Measurements from ENCODE around the gene CLEC2D.
"Not testable (repeated sequence)": the region's sequence is repeated elsewhere in the genome, so short reads cannot be mapped to it uniquely, and the experiment has no call there.

Gene CLEC2D

DNA sequence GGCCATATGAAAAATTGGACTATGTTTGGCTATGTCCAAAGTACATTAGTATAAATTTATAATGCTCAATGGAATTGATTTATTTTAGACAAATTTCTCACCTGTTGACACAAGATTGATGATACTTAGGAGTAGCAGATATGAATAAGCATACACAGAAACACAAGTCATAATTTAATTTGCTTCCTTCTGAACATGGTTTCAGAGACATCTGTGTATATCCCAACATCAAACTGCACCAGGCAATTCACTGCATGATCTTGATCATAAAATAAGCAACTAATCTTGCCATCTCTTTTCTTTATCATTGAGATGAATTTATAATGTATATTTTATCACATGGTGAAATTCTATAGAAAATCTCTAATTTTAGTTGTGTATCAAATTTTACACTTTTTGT, 59.6 kb downstream of the CLEC2D start:
- DNase-seq (ENCODE audit: low read depth in 2 of 2): no peak

GRCh38 chr12:9730011-9730410, 60.5 kb downstream of the CLEC2D start:
- no peak for DNase-seq (ENCODE audit: low read depth in 2 of 2)

- DNase-seq (ENCODE audit: low read depth in 2 of 2): no peak
Measured at GRCh38 chr12:9730591-9730990, 61.1 kb downstream of the CLEC2D start.

DNA sequence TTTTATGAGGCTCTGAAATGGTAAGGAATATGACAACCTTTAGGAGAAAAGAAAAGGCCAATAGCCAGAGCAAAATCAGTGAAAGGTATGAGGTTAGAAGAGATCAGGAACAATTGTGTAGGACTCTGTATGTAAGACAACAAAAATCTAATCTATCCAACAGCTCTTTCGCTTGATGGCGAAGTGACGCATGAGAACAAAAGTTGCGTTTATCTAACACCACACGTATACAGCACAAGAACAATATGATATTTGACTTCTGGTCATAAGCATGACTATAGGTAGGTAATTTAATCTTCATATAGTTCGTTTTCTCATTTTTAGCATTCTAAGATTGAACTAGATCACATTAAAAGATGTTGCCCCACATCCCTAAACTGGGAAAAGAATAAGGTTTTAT, 61.9 kb downstream of the CLEC2D start:
- DNase-seq (ENCODE audit: low read depth in 2 of 2): no peak

DNA sequence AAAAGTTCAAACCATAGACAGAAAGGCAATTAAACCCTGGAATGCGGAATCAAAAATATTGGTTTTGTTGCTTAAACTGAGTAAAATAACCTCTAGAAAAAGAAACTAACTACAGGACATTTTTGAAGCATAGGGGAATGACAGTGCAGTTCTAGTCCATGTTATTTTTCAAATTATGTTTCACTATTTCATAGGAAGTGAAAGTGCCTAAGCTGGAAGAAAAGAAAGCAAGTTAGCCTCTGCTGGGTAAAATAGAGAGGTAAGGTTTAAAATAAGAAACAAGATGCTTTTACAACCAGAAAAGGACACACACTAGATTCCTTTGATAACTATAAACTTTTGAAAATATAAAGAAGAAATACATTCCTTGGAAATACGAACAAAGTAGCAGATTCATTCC, 62.3 kb downstream of the CLEC2D start:
- no peak for DNase-seq (ENCODE audit: low read depth in 2 of 2)

- no peak for DNase-seq (ENCODE audit: low read depth in 2 of 2)
Measured at GRCh38 chr12:9732921-9733461, 63.5 kb downstream of the CLEC2D start, which contains the start of gene CLECL1. Gene CLECL1, minus strand, starts transcription at chr12:9733097.

GRCh38 chr12:9735601-9736000, 66.1 kb downstream of the CLEC2D start:
- DNase-seq (ENCODE audit: low read depth in 2 of 2): no peak

DNA sequence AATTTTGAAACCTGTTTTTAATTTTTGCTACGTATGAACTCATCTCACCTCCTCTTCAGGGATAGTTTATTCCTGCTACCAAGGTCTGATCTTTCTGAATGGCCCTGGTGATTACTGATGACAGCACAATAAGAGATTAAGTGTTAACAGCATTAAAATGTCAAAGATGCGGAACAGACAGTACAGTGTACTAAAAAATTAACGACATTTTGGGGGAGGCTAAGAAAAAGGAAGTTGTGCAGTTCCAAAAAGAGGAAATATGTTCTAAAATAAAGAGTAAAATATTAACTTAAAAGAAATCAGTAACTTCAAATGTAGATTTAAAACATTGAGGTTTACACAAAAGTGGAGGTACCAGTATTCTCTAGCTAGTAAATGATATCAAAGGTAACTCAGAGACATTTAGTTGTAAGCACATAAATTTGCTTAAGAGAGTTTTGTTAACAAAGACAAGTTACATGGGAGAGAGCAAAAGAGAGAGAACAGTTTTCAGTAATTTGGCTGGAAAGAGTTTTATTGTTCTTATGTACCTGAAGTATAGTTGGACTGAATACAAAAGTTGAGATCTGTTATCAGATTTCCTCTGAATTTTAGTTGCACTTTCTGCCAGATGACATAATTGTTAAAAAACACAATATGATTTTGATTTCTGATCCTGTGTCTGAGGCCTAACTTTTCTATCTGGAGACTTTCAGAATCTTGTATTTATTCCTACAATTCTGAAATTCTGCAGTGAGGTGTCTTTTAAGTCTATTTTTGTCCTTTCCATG, 67.6 kb downstream of the CLEC2D start:
- DNase-seq (ENCODE audit: low read depth in 2 of 2): no peak

- not testable (repeated sequence) for DNase-seq (ENCODE audit: low read depth in 2 of 2)
Measured at GRCh38 chr12:9738905-9739304, 69.4 kb downstream of the CLEC2D start.

- DNase-seq (ENCODE audit: low read depth in 2 of 2): not testable (repeated sequence)
Measured at GRCh38 chr12:9739404-9740105, 70.0 kb downstream of the CLEC2D start.

DNA sequence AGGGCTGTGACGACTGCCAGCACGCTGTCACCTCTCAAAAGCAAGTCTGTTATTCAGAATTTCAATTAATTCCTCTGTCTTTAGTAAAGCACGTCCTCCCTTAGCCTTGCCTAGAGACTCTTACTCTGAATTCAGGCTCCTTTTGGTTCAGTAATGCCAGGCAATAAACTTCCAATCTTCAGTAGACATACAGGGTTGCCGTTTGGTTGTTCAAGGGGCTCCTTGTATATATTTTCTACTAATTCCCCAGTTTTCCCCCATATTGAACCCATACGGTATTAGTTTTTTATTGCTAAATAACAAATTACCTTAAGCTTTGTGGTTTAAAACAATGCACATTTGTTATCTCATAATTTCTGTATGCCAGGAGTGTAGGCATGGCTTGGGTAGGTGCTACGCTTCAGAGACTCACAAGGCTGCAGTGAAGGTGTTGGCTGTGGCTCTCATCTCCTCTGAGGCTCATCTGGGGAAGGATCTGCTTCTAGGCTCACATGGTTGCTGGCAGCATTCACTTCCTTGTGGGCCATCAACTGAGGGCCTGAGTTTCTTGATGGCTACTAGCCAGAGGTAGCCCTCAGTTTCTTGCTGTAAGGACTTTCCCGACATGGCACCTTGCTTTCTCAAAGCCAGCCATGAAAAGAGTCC, 70.7 kb downstream of the CLEC2D start:
- no peak for DNase-seq (ENCODE audit: low read depth in 2 of 2)

- peak; percentile 58 to 64 for DNase-seq (ENCODE audit: low read depth in 2 of 2)
Measured at GRCh38 chr12:9741726-9742125, 72.2 kb downstream of the CLEC2D start.

DNA sequence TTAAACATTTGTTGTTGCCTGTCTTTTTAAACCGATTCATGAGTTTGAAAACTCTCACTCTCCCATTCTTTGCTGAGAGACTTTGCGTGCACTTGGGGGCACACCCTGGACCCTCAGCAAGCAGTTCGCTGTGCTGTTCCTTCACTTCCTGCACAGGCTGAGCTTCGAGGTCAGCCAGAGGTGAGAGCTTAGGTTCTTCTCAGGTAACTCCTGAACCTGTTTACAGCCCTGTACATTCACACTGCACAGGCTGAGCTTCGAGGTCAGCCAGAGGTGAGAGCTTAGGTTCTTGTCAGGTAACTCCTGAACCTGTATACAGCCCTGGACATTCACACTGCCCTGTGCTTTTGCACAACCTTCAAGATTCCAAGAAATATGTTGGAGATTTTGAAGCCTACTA, 73.1 kb downstream of the CLEC2D start:
- DNase-seq (ENCODE audit: low read depth in 2 of 2): no peak

- DNase-seq (ENCODE audit: low read depth in 2 of 2): no peak
Measured at GRCh38 chr12:9745199-9745598, 75.7 kb downstream of the CLEC2D start.
